Measurements from ENCODE around the gene MAPK8IP3.

The MAPK8IP3 gene

DNA sequence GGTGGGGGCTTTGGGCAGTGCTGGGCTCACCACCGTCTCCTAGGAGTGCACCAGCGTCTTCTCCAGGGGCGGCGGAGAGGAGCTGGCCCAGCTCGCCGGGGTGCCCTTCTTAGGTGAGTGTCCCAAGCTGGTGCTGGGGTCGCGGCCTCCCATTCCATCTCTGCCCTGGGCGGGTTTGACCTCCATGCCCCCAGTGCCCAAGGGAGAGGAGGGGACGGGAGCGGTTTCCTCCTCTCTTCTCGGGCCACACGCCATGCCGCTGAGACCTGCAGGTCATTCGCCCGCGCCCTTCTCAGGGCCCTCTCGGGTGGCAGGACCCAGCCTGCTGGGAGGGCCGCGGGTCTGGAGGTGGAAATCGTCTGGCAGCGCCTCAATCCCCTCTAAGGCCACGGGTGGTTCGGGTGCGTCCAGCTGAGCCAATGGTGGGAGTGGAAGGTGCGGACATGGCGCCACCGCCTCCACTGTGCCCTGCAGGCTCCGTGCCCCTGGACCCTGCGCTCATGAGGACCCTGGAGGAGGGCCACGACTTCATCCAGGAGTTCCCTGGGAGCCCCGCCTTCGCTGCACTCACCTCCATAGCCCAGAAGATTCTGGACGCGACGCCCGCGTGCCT is 82.2 kb downstream of the MAPK8IP3 start:
- DNase-seq = no peak

DNA sequence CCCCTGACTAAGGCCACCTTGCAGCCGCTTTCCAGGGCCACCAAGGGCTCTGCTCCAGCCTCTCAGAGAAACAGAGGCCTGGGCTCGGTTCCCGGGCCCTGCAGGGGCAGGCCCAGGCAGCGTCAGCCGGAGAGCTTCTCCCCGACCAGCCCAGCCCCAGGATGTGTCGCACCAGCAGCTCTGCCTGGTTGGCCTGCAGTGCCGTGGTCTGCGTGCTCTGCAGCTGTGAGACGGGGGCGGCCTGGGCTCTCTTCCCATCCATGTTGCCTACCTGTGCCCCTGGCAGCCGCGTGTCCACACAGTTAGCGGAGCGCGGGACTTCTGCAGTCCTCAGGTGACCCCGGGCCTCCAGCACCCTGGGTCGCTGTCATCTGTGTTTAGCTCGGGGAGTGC is 82.7 kb downstream of the MAPK8IP3 start:
- no peak for DNase-seq

DNA sequence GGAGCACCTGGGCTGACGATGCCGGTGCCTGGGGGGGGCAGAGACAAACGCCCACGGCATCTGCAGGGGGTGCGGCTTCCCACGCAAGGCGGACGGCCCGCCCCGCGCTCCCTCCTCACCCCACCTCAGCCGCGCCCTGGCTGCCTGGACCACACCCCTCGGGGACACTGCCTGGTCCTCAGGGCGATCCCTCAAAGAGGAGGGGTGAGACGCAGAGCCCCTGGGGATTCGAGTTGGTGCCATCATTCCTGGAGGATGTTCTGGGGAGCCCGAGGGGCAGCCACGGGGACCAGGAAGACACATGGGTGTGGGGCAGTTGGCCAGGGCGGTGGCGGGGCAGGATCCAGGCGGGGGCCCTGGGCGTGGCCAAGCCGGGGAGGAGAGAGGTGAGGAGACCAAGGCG is 83.6 kb downstream of the MAPK8IP3 start:
- no peak for DNase-seq

DNA sequence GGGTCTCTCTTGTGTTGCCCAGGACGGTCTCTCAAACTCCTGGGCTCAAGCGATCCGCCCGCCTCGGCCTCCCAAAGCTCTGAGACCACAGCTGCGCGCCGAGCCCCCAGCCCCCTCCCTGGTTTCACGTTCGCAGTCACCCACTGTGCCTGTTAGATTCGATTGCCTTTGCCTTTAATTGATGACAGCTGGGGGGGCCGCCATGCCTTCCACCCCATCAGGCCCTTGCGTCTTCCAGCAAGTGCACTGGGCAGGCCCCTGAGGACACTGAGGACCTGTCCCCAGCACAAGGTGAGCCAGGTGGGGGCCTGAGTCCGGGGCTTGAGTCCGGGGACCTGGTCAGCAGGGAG is 84.2 kb downstream of the MAPK8IP3 start:
- DNase-seq = no peak

DNA sequence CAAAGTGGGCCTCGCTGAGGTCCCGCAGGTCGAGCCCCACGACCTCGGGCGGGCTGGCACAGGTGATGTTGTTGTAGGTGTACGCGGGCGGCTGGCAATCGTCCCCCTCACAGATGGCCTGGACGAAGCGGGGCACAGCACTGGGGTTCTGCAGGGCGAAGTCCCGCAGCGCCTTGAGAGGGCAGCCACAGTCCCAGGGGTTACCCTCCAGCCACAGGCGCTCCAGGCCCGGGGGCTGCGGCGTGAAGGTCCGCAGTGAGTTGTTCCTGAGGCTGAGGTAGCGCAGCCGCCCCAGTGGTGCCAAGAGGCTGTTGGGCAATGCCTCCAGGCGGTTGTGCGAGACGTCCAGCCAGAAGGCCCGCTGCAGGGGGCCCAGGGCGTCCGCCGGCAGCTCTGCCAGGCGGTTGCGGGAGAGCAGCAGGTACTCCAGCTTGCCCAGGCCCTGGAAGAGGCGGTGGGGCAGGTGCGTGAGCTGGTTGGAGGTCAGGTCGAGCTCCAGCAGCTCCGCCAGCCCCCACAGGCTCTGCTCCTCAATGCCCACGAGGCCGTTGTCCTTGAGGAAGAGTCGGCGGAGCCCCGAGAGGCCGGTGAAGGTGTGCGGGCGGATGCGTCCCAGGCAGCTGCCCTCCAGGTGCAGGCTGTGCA is 84.7 kb downstream of the MAPK8IP3 start:
- DNase-seq = no peak

DNA sequence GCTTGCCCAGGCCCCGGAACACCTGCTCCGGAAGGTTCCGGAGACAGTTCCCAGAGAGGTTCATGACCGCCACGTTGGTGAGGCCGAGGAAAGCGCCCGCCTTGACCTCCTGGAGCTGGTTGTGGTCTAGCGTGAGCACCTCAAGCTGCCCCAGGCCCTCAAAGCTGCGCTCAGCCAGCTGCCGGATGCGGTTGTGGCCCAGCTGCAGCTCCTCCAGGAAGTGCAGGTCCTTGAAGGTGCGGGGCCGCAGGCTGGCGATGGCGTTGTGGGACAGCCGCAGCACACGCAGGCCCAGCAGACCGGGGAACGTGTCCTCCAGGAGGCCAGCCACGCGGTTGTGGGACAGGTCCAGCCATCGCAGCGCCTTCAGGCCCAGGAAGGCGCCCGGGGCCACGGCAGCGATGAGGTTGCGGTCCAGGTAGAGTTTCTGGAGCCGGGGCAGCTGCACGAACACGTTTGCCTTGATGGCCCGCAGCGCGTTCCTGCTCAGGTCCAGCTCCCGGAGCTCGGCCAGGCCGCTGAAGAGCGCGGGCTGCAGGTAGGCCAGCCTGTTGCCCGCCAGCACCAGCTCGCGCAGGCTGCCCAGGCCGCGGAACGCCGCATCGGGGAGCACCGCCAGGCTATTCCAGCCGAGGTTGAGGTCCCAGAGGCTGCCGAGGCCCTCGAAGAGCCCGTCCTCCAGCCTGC is 85.4 kb downstream of the MAPK8IP3 start:
- no peak for DNase-seq

DNA sequence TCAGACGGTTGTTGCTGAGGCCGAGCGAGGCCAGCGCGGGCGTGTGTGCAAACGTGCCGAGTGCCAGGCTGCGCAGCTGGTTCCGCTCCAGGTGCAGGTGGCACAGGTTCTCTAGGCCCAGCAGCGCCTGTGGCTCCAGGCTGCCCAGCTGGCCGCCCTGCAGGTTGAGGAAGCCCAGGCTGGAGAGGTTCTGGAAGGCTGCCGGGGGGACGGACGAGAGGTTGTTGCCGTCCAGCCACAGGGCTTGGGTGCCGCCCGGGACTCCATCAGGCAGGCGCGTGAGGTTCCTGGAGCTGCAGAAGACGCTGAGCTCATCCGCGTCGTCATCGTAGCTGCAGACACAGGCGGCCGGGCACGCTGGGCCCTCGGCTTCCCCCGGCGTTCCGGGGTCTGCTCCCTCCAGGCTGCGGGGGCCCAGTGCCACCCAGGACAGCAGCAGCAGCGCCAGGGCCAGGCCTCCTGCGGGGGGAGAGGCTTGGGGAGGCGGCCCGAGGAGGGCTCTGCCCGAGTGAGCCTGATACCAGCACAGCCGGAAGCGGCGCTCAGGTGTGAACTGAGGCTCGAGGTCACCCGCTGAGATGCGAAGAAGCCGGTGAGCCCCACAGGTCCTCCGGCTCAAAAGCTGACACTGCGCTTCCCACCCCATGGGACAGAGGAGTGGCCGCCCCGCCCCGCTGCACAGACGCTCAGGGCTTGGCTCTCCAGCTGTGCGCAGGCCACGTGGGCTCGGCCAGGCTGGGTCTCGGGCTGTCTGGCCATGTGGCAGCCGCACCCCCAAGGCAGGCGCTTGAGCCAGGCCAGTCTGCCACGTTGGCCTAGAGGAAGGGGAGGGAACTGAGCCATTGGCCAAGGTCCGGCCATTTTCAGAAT is 86.2 kb downstream of the MAPK8IP3 start:
- no peak for DNase-seq

DNA sequence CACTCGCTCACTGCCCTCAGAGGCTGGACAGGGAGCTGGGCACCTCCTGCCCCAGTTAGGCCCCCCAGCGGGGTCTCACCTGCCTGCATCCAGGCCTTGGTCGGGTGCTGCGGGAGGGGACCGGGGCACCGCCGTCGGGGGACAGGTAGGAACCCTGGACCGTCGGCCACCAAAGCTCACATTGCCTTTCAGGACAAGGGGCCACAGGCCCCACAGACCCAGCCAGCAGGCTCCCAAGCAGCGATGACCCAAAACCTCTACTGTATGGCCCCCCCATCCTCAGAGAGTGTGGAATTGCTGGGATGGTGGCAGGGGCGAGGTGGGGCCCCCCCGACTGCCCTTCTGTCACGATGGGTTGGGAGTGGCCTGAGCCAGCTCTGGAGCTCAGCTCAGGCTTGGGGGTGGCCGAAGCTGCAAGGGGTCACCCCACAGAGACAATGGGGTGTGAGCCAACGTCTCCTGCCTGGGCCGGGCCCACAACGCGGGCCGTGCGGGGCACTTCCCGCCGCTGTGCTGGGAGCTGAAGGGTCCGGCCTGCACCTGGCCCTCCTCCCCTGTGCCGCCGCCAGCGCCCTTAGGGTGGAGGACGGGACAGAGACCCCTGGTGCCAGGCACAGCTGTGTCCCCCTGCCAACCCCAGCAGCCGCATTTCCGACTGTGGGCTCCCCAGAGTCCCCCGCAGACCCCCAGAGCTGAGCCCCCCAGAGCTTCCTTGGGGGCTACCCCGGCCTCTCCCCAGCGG is 87.0 kb downstream of the MAPK8IP3 start:
- DNase-seq = no peak

DNA sequence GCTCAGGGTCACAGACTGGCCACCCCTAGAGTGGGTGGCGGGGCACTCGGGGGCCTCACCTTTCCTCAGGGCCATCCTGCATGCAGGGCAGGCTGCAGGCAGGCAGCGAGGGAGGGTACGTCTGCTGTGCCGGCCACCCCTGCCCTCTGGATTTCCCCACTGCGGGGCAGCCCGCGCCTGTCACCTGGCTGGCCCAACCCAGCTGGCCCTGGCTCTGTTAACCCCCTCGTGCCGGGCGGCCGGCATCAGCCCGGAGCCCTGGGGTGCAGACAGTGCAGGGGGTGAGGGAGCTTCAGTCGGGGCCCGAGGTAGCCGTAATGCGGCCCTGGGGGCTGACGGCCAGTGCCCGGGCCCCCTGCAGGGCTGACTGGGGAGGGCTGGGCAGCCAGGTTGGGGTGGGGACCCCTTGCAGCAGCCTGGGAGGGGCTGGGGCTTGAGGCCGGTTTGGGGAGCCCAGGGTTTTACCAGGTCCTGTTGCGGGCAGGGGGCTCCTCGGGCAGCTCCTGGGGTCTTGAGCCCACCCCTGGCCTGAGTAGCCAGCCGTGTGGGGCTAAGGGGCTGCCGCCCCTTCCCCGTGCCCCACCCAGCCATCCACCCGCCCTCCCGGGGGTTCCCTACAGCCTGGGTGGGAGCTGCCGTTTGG is 87.7 kb downstream of the MAPK8IP3 start, which contains the start of gene IGFALS:
Gene IGFALS, minus strand, starts transcription at position 128 of the 643 bp plus-strand sequence. Its CDS starts 53 bp downstream, at position 75.
- no peak for DNase-seq

DNA sequence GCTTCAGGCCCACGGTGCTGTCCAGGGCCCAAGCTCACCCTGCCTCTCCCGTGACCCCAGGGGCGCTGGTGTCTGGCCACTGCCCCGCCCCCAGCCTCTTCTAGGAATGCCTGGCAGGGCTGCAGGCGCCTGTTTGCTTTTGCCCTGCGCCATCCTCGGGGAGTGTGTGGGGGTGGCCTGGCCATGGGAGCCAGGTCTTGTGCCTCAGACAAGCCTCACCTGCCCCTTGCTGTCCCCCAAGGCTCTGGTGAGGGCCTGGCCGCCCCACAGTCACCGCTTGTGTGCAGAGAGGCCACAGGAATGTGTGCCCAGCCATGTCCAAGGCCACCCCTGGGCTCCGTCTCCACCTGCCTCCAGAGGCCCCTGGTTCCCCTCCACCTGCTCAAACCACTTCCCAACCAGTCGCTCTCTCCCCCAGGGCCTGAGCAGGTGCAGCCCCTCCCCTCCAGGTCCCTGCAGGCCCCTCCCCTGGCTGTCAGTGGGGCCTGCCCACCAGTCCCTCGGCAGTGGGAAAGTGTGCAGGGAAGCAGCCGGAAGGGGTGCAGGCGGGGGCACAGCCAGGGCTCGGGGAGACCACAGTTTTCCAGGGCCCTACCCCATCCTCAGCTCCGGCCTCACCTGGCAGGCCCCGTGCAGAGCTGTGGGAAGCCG is 88.4 kb downstream of the MAPK8IP3 start:
- DNase-seq = no peak

DNA sequence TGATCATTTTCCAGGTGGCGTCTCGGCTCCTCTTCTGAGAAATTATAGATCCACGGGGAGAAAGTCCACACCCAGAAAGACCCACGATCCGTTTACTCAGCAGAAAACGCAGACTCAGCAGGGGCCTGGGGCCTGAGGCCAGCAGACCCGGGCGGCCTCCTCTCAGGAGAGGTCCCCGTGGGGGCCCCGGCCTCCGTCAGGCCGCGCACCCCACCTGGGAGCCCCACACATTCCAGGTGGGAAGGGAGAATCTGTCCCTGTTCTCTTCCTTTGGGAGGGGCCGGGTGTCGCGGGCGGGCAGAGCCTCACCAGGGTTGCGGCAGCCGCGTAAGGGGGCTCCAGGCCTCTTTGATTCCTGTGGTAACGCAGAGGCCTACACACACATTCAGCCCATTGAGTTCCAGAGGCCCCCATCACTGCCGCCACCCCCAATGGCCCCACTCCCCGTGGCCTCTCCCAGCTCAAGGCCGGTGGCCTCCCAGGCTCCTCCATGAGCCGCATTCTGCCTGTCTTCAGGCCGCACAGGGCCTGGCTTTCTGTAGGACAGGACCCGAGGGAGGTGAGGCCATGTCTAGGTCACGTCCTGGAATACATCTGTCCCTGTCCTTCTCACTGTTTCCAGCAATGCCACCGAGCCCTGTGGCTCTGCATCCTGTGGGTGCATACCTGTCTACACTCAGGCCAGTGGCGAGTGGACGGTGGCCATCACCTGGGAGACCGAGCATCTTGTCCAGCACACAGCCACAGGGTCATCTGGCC is 89.1 kb downstream of the MAPK8IP3 start:
- no peak for DNase-seq

DNA sequence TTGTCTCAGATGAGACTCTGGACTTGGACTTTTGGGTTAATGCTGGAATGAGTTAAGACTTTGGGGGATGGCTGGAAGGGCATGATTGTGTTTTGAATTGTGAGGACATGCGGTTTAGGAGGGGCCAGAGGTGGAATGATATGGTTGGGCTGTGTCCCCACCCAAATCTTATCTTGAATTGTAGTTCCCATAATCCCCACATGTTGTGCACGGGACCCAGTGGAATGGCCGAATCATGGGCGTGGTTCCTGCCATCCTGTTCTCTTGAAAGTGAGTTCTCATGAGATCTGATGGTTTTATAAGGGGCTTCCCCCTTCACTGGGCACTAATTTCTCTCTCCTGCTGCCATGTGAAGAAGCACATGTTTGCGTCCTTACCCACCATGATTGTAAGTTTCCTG is 93.3 kb downstream of the MAPK8IP3 start:
- DNase-seq = peak; percentile 19

DNA sequence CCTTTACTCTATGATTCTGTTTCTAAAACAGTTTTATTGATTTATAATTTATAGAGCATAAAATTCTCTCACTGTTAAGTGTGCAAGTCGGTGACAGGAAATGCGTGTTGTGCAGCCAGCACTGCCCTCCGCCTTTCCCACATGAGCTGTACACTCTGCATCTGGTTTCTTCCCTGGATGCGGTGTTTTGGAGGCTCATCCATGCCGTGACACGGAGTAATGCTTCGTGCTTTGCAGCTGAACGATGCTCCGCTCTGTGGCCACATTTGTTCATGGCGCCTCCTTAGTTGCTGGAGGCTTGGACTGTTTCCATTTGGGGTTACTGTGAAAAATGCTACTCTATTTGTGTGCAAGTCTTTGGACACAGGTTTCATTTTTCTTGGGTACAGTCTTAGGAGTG is 94.7 kb downstream of the MAPK8IP3 start:
- DNase-seq = no peak

DNA sequence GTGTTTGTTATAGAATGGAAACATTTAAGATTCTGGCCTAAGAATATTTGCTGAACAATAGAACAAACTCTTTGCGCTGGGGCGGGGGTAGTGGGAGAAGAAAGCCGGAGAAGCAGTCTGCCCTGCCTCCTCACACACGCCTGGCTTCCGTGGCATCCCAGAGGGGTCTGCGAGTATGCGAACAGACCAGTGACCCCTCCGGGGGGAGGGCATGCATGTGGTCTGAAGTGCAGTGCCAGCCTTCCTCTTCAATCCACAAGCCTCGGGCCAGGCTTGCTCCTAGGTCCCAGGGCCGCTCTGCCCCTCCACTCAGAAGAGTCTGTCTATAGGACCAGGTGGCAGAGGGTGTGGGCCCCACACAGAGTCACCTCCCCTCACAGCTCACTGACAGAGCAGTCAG is 101.6 kb downstream of the MAPK8IP3 start:
- DNase-seq = no peak

DNA sequence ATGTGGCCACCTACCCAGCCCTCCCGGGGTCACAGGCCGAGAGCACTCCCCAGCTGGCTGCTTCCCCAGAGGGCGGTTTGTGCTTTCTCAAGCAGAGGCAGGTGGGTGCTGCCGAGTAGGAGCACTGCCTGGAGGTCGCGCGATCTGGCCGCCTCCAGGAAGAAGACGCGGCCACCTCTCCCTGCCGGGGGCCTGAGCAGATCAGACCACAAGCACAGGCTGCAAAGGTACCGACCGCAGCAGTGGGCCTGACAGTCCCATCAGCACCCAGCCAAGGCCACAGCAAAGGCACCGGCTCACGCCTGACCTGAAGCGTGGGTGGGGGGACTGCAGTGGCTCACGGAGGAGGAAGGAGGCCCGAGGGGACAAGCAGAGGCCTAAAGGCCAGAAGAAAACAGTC is 102.7 kb downstream of the MAPK8IP3 start:
- no peak for DNase-seq

DNA sequence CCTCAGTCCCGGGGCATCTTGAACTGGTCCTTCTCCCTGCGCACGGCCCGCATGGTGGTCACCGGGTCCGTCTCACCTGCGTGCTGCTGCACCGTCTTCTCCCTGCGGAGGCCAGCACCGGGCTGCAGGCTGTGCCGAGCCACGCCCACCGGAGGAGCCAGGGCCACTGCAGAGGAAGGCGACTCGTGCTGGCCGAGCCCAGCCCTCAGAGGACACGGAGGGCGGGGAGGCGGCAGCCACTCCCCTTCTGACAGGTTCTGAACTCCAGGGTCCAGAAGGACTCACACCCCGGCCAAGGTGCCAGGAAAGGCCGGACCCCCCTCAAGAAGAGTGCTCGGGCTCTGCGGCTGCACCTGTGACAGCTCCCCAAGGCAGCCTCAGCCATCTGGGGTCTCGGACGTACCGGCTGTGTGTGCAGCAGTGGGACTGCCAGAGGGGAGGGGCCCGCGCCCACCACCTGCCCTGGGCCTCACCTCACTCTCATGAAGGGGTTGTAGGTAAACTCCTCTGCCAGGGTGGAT is 103.3 kb downstream of the MAPK8IP3 start:
- DNase-seq = no peak

DNA sequence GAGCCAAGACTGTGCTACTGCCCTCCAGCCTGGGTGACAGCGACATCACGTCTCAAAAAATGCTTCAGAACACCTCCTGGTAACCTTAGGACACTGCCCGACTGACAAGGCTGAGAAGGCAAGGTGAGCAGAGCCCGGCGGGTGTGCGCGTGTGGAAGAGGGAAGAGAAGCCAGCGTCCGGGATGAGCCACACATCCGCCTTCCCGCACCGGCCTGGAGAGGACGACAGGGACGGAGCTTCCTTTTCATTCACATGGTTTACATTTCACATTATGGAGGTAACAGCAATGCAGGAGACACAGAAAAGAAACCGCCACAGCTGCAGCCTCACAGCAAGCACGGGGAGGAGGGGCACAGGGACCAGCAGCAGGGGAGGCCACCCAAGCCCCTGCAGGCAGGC is 104.1 kb downstream of the MAPK8IP3 start:
- no peak for DNase-seq

DNA sequence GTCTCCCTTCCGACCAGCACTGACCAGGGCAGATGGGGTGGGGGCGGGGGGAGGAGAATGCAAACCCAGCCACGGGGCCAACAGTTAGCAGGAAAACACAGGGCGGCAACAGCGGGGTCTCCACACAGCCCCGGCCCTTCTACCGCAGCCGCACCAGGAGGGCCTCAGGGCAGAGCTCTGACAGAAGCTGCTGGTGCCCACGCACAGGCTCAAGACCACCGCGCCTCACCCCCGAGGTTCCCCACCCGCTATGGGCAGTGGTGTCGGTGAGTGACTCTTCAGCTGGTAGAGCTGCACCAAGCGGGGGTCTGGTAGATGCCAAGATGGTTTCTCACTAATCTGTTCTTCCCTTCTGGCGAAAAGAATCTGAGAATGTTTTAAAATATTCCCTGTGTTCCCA is 104.5 kb downstream of the MAPK8IP3 start:
- DNase-seq = no peak

DNA sequence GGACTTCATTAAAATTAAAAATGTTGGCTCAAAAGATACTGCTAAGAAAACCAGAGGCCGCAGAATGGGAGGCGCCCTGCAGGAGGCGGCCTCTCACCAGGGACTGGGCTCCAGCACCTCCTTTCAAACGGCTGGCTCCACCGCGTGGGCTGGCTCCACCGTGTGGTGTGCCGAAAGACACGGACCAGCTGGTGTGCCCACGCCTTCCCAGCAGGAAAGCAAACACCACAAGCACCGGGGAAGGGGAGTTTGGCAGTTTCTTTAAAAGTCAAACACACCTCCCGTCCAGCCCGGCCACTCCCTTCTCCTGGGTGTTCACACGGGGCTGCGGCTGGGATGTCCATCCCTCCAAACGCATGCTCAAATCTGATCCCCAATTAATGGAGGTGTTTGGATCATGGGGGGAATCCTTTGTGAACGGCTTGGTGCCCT is 106.8 kb downstream of the MAPK8IP3 start:
- peak; percentile 75 for DNase-seq

DNA sequence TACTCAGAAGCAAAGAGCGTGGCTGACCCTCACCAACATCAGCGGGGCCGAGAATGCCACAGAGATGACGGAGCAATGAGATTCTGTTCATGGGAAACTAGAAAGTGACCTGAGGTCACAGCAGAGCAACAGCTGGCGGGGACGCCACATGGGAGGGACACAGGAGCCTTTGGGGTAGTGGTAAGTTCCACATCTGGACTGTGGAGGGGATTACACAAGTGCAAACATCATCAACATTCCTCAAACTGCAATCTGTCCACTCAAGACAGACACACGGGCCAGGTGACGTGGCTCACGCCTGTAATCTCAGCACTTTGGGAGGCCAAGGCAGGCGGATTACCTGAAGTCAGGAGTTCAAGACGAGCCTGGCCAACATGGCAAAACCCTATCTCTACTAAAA is 109.5 kb downstream of the MAPK8IP3 start:
- no peak for DNase-seq
